NCI-H345 (cell line): ENCODE measurements around the gene PTCD1.
"Not testable (repeated sequence)": the region's sequence is repeated elsewhere in the genome, so short reads cannot be mapped to it uniquely, and the experiment has no call there.

Source experiments
- DNase-seq: peaks from one replicate; lab custom pipeline; 2025; lab: John Stamatoyannopoulos, UW

Gene PTCD1

GRCh38 chr7:99448855-99449254, 10.3 kb upstream of the PTCD1 start:
- no peak for DNase-seq

GRCh38 chr7:99447943-99448342, 9.3 kb upstream of the PTCD1 start:
- no peak for DNase-seq

- no peak for DNase-seq
These were observed 7.5 kb upstream of the PTCD1 start for GRCh38 chr7:99446096-99446495.

- no peak for DNase-seq
These were observed 1.6 kb upstream of the PTCD1 start for GRCh38 chr7:99440195-99440594.

- DNase-seq = no peak
These were observed 539 bp downstream of the PTCD1 start for GRCh38 chr7:99437946-99438572.

GRCh38 chr7:99433158-99433557, 5.4 kb downstream of the PTCD1 start:
- no peak for DNase-seq

GRCh38 chr7:99431756-99432540, 6.7 kb downstream of the PTCD1 start:
- not testable (repeated sequence) for DNase-seq

GRCh38 chr7:99429756-99430155, 8.8 kb downstream of the PTCD1 start:
- DNase-seq = no peak

- peak; percentile 5 for DNase-seq
These were observed 9.5 kb downstream of the PTCD1 start for GRCh38 chr7:99428972-99429566.

GRCh38 chr7:99424932-99425730, 13.5 kb downstream of the PTCD1 start:
- DNase-seq = no peak

- DNase-seq = peak; percentile 69
These were observed 16.0 kb downstream of the PTCD1 start for GRCh38 chr7:99422625-99423024.

GRCh38 chr7:99422186-99422585, 16.4 kb downstream of the PTCD1 start:
- peak; percentile 65 for DNase-seq

GRCh38 chr7:99420986-99421385, 17.6 kb downstream of the PTCD1 start:
- DNase-seq = no peak

- DNase-seq = no peak
These were observed 18.4 kb downstream of the PTCD1 start for GRCh38 chr7:99420213-99420612.

- no peak for DNase-seq
These were observed 19.1 kb downstream of the PTCD1 start for GRCh38 chr7:99419323-99420021.

GRCh38 chr7:99418260-99418659, 20.3 kb downstream of the PTCD1 start:
- no peak for DNase-seq

GRCh38 chr7:99415513-99416127, 23.0 kb downstream of the PTCD1 start:
- DNase-seq = not testable (repeated sequence)

- DNase-seq = no peak
These were observed 28.0 kb downstream of the PTCD1 start for GRCh38 chr7:99410635-99411034.

- peak; percentile 10 for DNase-seq
These were observed 28.8 kb downstream of the PTCD1 start for GRCh38 chr7:99409806-99410205.

- no peak for DNase-seq
These were observed 29.4 kb downstream of the PTCD1 start for GRCh38 chr7:99409192-99409572.
